ENCODE measurements around the gene POLR1G.
A peak's percentile ranks its signal among the peaks of the same experiment; 100 is the strongest.

The POLR1G gene

DNA sequence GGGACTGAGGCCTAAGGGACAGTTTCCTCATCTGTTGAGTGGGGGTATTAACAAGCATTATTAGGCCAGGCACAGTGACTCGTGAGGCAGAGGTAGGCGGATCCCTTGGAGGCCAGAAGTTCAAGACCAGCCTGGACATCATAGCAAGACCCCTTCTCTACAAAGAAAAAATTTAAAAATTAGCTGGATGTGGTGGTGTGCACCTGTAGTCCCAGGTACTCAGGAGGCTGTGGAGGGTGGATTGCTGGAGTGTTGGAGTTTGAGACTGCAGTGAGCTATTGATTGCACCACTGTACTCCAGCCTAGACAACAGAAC lies 50.0 kb downstream of the POLR1G start:
- peaks cover 21% of the 10 kb centered on the region for H3K27me3 Mint-ChIP-seq (ENCODE audit: low read depth)
- no peaks in the 10 kb centered on the region for H3K36me3 Mint-ChIP-seq (ENCODE audit: low read depth)
- H3K27ac Mint-ChIP-seq: peak overlapping the region; percentile 78 to 91 (median 85)
- H3K4me3 Mint-ChIP-seq: no peak overlapping the region
- TF ChIP-seq, protein P1, sequence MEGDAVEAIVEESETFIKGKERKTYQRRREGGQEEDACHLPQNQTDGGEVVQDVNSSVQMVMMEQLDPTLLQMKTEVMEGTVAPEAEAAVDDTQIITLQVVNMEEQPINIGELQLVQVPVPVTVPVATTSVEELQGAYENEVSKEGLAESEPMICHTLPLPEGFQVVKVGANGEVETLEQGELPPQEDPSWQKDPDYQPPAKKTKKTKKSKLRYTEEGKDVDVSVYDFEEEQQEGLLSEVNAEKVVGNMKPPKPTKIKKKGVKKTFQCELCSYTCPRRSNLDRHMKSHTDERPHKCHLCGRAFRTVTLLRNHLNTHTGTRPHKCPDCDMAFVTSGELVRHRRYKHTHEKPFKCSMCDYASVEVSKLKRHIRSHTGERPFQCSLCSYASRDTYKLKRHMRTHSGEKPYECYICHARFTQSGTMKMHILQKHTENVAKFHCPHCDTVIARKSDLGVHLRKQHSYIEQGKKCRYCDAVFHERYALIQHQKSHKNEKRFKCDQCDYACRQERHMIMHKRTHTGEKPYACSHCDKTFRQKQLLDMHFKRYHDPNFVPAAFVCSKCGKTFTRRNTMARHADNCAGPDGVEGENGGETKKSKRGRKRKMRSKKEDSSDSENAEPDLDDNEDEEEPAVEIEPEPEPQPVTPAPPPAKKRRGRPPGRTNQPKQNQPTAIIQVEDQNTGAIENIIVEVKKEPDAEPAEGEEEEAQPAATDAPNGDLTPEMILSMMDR (IDR thresholded peaks at IDR 0.05; ENCODE audit: unreplicated experiment in 3 of 3): no peak
- peaks cover 31% of the 10 kb centered on the region for H3K4me1 Mint-ChIP-seq
- no peaks in the 10 kb centered on the region for H3K9me3 Mint-ChIP-seq

DNA sequence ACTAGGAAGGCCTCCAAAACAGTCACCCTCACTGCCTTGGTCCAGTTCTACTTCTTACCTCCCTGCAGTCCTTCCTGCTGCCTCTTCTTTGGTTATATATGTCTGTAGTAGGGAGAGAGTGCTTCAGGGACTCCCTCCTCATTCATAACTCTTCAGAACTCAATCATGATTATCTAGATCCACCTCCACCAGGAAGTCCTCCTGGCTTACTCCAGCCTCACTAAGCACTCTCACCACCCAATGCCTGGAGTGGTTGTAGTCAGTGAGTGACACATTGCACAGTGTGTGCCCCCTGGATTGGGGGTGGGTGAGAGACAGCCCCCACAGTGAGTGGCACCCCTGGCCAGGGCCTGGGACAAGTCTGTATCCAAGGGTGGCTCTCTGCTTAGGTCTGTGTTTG lies 51.3 kb downstream of the POLR1G start:
- Mint-ChIP-seq H3K4me1 (peaks cover 22% of the 10 kb centered on the region), H3K36me3 (ENCODE audit: low read depth) (no peaks in the 10 kb centered on the region), H3K9me3 (no peaks in the 10 kb centered on the region), H3K27me3 (ENCODE audit: low read depth) (peaks cover 12% of the 10 kb centered on the region), H3K4me3 (no peak overlapping the region), H3K27ac (peak overlapping the region in 2 of 3 experiments; percentile 29 to 42)
- TF ChIP-seq, protein P1 (IDR thresholded peaks at IDR 0.05; ENCODE audit: unreplicated experiment in 3 of 3): no peak
